Liver (tissue), 9 donors: ENCODE measurements around the gene AMZ1. TPM values are rescaled to one million over a fixed set of nuclear protein-coding genes. Genes with fewer than 3 reads are reported as not detected.
"Not testable (repeated sequence)": the region's sequence is repeated elsewhere in the genome, so short reads cannot be mapped to it uniquely, and the experiment has no call there.

Experiments used
- DNase-seq: peaks from one replicate; pipeline ENCODE4 v3.0.0-alpha.2; 2017; ENCODE audit warnings: low spot score
- H3K27ac ChIP-seq, 2 donors: one replicate each; pipeline ENCODE4 v1.7.0; 2013; ENCODE audit warnings: inconsistent platforms in 2 of 2, low read length in 2 of 2, control low read depth in 1 of 2, low read depth in 1 of 2, mild to moderate bottlenecking in 1 of 2
- H3K27me3 ChIP-seq, 4 donors: one replicate each; pipeline versions ENCODE4 v1.6.1 to v1.7.0; 2013; ENCODE audit warnings: low read length in 3 of 4, inconsistent platforms in 1 of 4, mild to moderate bottlenecking in 1 of 4, moderate library complexity in 1 of 4; ENCODE audit not compliant: control insufficient read depth in 4 of 4, insufficient read depth in 4 of 4
- H3K36me3 ChIP-seq, 4 donors: one replicate each; pipeline versions ENCODE4 v1.6.1 to v1.7.0; 2013; ENCODE audit warnings: low read length in 3 of 4, mild to moderate bottlenecking in 3 of 4, low read depth in 1 of 4, moderate library complexity in 1 of 4; ENCODE audit not compliant: control insufficient read depth in 4 of 4, insufficient read depth in 3 of 4
- H3K4me1 ChIP-seq, 4 donors: one replicate each; pipeline versions ENCODE4 v1.6.1 to v1.7.0; 2013; ENCODE audit warnings: low read length in 3 of 4, mild to moderate bottlenecking in 3 of 4, moderate library complexity in 1 of 4; ENCODE audit not compliant: control insufficient read depth in 4 of 4, insufficient read depth in 4 of 4
- H3K4me3 ChIP-seq, 3 donors: one replicate each; pipeline versions ENCODE4 v1.6.1 to v1.7.0; 2013; ENCODE audit warnings: low read length in 3 of 3, control low read depth in 1 of 3, low read depth in 1 of 3, mild to moderate bottlenecking in 1 of 3
- H3K9ac ChIP-seq, 2 donors: one replicate each; pipeline ENCODE4 v1.7.0; 2013; ENCODE audit warnings: low read length in 2 of 2, mild to moderate bottlenecking in 2 of 2, moderate library complexity in 2 of 2, control low read depth in 1 of 2, low read depth in 1 of 2
- H3K9me3 ChIP-seq, 4 donors: one replicate each; pipeline versions ENCODE4 v1.6.1 to v1.7.0; 2013; ENCODE audit warnings: low read length in 3 of 4; ENCODE audit not compliant: control insufficient read depth in 4 of 4
- JUND ChIP-seq, 2 donors: IDR thresholded peaks; 2 replicates each; pipeline ENCODE4 v1.6.1; 2016; ENCODE audit warnings: antibody characterized with exemption in 2 of 2
- NR2F2 ChIP-seq: IDR thresholded peaks from 2 replicates; pipeline ENCODE4 v1.6.1; 2016; ENCODE audit warnings: antibody characterized with exemption
- RXRA ChIP-seq, 2 donors: IDR thresholded peaks; 2 replicates each; pipeline ENCODE4 v1.6.1; 2017 to 2018; ENCODE audit warnings: antibody characterized with exemption in 2 of 2, mild to moderate bottlenecking in 1 of 2
- WGBS: extraction: QIAGEN DNeasy Blood & Tissue Kit; methylation state at CpG from one replicate; pipeline ENCODE4 v1.1.7; 2013; 5-methylcytosine and 5-hydroxymethylcytosine counted together
- polyA plus RNA-seq, 2 donors: library from polyadenylated mRNA; stranded (reverse) in 1 of 2; unstranded in 1 of 2; fragments of 200-250 nt in 1 of 2; fragments of >200 nt in 1 of 2; fragmentation: Nextera tagmentation in 1 of 2; extraction: Ambion mirVana in 1 of 2; gene quantifications; one replicate each; pipeline versions ENCODE4 v1.2.1 to v1.2.3, GENCODE V29; 2013 to 2015
- total RNA-seq, 2 donors: library from RNA; depleted of rRNA; stranded (reverse); fragments of >200 nt; gene quantifications; one replicate each; pipeline ENCODE4 v1.2.3, GENCODE V29; 2014
- donor health status: healthy.
- donor health status: healthy.
- donor health status: healthy.
- donor health status: healthy.
- donor health status: healthy.

The AMZ1 gene
- total and polyA plus RNA-seq, 4 donors, result 0.10 to 1.3 (median 1.1) TPM; not detected in 1

DNA sequence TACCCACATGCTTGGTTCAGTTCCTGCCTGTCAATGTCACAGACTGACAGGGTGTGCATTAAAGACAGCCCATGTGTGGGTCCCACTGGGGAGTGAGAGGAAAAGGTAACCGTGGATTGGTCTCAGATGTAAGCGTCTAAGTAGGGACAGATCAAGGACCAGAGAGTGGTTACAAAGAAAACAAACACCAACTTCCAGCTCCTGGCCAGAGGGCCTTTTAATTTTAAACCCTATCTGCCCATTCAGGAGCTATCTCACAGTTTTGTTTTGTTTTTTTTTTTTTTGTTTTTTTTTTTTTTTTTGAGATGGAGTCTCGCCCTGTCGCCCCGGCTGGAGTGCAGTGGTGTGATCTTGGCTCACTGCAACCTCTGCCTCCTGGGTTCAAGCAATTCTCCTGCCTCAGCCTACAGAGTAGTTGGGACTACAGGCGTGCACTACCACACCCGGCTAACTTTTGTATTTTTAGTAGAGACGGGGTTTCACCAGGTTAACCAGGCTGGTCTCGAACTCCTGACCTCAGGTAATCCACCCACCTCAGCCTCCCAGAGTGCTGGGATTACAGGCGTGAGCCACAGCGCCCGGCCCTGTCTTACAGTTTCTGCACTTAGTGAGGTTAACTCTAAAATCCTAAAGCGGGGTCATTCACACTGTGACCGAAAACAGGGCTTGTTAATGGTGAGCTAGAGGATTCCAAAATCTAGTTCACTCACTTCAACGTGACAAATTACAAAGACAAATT lies 49.2 kb downstream of the AMZ1 start:
- H3K36me3 ChIP-seq, H3K9me3 ChIP-seq, H3K4me1 ChIP-seq, H3K27ac ChIP-seq, H3K27me3 ChIP-seq, H3K9ac ChIP-seq, H3K4me3 ChIP-seq, DNase-seq: not testable (repeated sequence)
- WGBS, result 91% methylated on average over 15 of the region's 15 CpGs

DNA sequence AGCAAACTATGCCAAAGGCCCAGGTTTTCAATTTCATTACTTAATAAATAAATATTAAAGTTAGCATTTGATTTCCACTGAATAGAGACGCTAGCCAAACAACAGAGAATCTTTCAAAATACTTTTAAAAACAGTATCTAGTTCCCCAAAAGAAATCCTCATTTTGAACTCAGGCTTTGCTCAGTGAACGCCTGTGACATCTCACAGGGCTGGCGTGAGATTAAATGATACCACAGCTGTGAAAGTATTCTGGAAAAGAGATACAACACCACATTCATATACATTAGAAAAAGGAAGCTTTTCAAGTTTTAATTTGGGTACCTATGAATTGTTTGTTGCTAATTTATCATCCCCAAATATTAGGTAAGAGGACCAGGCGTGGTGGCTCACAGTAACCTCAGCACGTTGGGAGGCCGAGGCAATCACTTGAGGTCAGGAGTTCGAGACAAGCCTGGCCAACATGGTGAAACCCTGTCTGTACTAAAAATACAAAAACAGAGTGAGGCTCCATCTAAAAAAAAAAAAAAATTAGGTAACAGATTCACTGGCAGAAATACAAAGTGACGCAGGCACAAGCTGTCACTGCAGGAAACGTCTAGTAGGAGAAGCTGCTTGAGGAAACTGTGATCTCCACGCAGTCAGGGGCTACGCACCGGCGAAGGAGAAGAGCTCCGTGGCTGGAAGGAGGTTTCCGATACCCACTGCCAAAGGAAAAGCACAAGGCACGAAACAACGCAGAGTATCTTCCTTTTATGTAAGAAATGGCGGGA lies 50.0 kb downstream of the AMZ1 start:
- Histone ChIP-seq H3K27ac (no peak overlapping the region), H3K4me1 (peaks cover 0 to 4% (median 0%) of the 10 kb centered on the region in 4 donors), H3K9me3 (no peaks in the 10 kb centered on the region), H3K9ac (peak overlapping the region in 1 of 2 donors; percentile 9), H3K27me3 (no peaks in the 10 kb centered on the region), H3K4me3 (no peak overlapping the region), H3K36me3 (peaks cover 0 to 2% (median 0%) of the 10 kb centered on the region in 4 donors)
- no peak for DNase-seq
- peak; percentile 19 for TF ChIP-seq NR2F2
- no peak for TF ChIP-seq JUND (IDR thresholded peaks at IDR 0.05)
- 70% methylated on average over 18 of the region's 18 CpGs for WGBS

DNA sequence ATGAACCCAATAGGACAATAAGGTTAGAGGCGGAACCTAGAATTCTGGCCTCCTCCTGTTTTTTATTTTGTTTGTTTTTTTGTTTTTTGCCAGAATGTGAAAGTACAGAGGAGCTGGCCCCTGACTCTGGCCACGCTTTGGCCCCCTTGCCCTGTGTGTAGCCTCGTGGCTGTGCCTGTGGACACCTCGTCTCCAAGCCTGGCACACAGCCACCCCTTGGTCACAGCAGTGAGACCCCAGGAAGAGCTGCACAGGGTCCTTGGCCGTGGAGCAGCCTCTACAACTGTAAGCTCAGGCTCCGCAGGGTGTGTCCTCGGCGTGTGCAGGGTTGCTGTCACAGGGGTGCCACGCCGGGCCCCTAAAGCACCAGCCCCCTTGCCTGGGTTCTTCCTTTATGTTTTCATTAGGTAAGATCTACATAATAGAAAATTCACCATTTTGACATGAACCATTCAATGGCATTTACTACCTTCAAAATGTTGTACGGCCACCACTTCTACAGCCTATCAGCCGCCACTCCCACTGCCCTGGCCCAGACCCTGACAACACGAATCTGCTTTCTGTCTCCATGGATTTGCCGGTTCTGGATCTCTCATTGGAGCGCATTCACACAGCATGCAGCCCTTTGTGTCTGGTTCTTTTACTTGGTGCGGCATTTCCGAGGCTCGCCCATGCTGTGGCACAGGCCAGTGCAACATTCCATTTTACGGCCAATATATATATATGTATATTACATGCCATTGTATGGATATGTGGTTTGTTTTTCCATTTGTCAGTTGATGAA lies 51.0 kb downstream of the AMZ1 start:
- Histone ChIP-seq H3K9me3 (no peaks in the 10 kb centered on the region), H3K4me3 (no peak overlapping the region), H3K27me3 (no peaks in the 10 kb centered on the region), H3K27ac (no peak overlapping the region), H3K36me3 (peaks cover 0 to 2% (median 0%) of the 10 kb centered on the region in 4 donors), H3K9ac (peak overlapping the region in 1 of 2 donors; percentile 18), H3K4me1 (peaks cover 0 to 4% (median 0%) of the 10 kb centered on the region in 4 donors)
- TF ChIP-seq RXRA (IDR thresholded peaks at IDR 0.05), result no peak
- DNase-seq, result no peak
- WGBS, result 95% methylated on average over 19 of the region's 19 CpGs

DNA sequence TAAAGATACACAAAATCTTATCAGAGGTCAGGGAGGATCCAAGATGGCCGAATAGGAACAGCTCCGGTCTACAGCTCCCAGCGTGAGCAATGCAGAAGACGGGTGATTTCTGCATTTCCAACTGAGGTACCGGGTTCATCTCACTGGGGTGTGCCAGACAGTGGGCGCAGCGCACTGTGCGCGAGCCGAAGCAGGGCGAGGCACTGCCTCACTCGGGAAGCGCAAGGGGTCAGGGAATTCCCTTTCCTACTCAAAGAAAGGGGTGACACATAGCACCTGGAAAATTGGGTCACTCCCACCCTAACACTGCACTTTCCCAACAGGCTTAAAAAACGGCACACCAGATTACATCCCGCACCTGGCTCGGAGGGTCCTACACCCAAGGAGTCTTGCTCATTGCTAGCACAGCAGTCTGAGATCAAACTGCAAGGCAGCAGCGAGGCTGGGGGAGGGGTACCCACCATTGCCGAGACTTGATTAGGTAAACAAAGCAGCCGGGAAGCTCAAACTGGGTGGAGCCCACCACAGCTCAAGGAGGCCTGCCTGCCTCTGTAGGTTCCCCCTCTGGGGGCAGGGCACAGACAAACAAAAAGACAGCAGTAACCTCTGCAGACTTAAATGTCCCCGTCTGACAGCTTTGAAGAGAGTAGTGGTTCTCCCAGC lies 55.7 kb downstream of the AMZ1 start:
- DNase-seq, H3K27ac ChIP-seq, H3K27me3 ChIP-seq, H3K4me1 ChIP-seq, H3K36me3 ChIP-seq, H3K9ac ChIP-seq, H3K9me3 ChIP-seq, H3K4me3 ChIP-seq: not testable (repeated sequence)
- 95% methylated on average over 20 of the region's 20 CpGs for WGBS

DNA sequence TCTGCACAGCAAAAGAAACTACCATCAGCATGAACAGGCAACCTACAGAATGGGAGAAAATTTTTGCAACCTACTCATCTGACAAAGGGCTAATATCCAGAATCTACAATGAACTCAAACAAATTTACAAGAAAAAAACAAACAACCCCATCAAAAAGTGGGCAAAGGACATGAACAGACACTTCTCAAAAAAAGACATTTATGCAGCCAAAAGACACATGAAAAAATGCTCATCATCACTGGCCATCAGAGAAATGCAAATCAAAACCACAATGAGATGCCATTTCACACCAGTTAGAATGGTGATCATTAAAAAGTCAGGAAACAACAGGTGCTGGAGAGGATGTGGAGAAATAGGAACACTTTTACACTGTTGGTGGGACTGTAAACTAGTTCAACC lies 60.7 kb downstream of the AMZ1 start:
- not testable (repeated sequence) for H3K27ac ChIP-seq, H3K36me3 ChIP-seq, H3K27me3 ChIP-seq, H3K4me1 ChIP-seq, H3K9me3 ChIP-seq, H3K4me3 ChIP-seq, H3K9ac ChIP-seq, DNase-seq
